Thyroid gland (tissue), 4 donors: ENCODE results near the gene WASHC2A.
"Not testable (repeated sequence)": the region's sequence is repeated elsewhere in the genome, so short reads cannot be mapped to it uniquely, and the experiment has no call there.

Experiments
- CTCF ChIP-seq, 6 experiments: fragments of 200-600 bp in 3 of 6; fragments of 450-650 bp in 3 of 6; sonication (generic) in 3 of 6; IDR thresholded peaks; one replicate each; pipeline ENCODE4 v1.5.1; 2016 to 2019; ENCODE audit warnings: antibody characterized with exemption in 6 of 6, mild to moderate bottlenecking in 2 of 6, inconsistent platforms in 1 of 6, moderate library complexity in 1 of 6
- POLR2A ChIP-seq, 2 donors: fragments of 450-650 bp; IDR thresholded peaks; one replicate each; pipeline ENCODE4 v1.6.1; 2017; ENCODE audit warnings: antibody characterized with exemption in 2 of 2, mild to moderate bottlenecking in 2 of 2, moderate library complexity in 1 of 2

DNA sequence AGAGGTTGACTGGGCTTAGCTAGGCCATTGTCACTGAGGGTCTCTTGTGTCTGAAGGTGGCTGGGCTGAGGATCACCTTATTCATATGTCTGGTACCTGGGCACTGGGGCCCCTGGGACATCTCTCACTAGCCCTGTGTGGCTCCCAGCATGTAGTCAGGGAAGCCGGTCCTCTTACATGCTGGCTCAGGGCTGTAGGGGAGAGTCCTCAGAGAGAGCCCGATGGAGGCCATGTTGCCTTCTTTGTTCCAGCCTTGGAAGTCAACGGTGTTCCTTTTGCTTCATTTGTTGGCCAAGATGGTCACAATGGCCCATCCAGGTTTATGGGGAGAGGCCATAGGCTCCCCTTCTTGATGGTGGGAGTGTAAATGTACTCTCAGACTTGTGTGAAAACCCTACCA lies 34.0 kb downstream of the WASHC2A start:
- not testable (repeated sequence) for TF ChIP-seq CTCF, POLR2A (IDR thresholded peaks at IDR 0.05)
